Mucosa of rectum (tissue), 2 donors: Measurements from ENCODE around the gene PCBP3.
"Not testable (repeated sequence)": the region's sequence is repeated elsewhere in the genome, so short reads cannot be mapped to it uniquely, and the experiment has no call there.

ENCODE experiments used
- H3K27ac ChIP-seq, 2 donors: one replicate each; pipeline ENCODE4 v1.7.0; 2013; ENCODE audit warnings: inconsistent platforms in 2 of 2, low read depth in 2 of 2, low read length in 2 of 2
- H3K27me3 ChIP-seq, 2 donors: one replicate each; pipeline ENCODE4 v1.7.0; 2013; ENCODE audit warnings: low read length in 2 of 2; ENCODE audit not compliant: control insufficient read depth in 2 of 2, insufficient read depth in 2 of 2
- H3K36me3 ChIP-seq, 2 donors: one replicate each; pipeline ENCODE4 v1.7.0; 2013; ENCODE audit warnings: low read length in 2 of 2; ENCODE audit not compliant: control insufficient read depth in 2 of 2, insufficient read depth in 2 of 2
- H3K4me1 ChIP-seq, 2 donors: one replicate each; pipeline ENCODE4 v1.7.0; 2013; ENCODE audit warnings: low read length in 2 of 2, mild to moderate bottlenecking in 1 of 2; ENCODE audit not compliant: control insufficient read depth in 2 of 2, insufficient read depth in 2 of 2
- H3K4me3 ChIP-seq, 2 donors: one replicate each; pipeline ENCODE4 v1.7.0; 2013; ENCODE audit warnings: low read length in 2 of 2
- H3K9ac ChIP-seq, 2 donors: one replicate each; pipeline ENCODE4 v1.7.0; 2013; ENCODE audit warnings: low read length in 2 of 2, low read depth in 1 of 2, mild to moderate bottlenecking in 1 of 2
- H3K9me3 ChIP-seq, 2 donors: one replicate each; pipeline ENCODE4 v1.7.0; 2013; ENCODE audit warnings: low read length in 2 of 2; ENCODE audit not compliant: control insufficient read depth in 2 of 2
- donor health status: healthy.
- donor health status: Normal muscosa, but diverticular disease.

The PCBP3 gene

DNA sequence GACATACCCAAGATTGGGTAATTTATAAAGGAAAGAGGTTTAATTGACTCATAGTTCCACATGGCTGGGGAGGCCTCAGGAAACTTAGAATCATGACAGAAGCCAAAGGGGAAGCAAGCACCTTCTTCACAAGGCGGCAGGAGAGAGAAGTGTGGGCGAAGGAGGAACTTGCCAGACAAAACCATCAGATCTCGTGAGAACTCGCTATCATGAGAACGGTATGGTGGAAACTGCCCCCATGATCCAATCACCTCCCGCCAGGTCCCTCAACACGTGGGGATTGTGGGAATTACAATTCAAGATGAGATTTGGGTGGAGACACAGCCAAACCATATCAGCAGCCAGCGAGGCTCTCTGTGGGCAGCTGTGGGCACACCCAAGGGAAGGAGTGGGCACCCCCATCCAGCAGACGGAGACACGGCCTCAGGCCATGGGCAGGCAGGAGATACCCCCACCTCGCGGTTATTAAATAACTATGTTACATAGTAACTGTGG is 189.3 kb downstream of the PCBP3 start:
- H3K27me3 ChIP-seq, H3K36me3 ChIP-seq, H3K4me1 ChIP-seq, H3K4me3 ChIP-seq, H3K9ac ChIP-seq, H3K27ac ChIP-seq, H3K9me3 ChIP-seq: not testable (repeated sequence)

DNA sequence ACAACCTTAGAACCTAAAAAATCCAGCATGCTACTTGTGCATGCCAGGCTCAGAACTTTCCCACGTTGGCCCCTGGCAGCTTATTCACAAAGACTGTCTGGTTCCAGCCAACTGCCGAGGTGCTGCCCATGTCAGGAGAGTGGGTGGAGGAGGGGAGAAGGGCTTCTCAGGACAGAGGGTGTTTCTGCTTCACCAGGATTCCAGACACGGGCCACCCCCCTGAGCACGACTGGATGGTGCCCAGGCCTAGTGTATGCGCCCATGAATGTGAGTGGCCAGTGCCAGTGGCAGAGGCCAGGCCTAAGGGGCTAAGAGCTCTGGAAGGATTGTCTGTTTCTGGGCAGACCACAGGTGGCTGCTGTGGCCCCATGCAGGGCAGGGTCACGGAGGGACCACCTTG is 189.9 kb downstream of the PCBP3 start:
- no peak overlapping the region for H3K27ac ChIP-seq
- no peaks in the 10 kb centered on the region for H3K9me3 ChIP-seq
- no peak overlapping the region for H3K4me3 ChIP-seq
- no peak overlapping the region for H3K9ac ChIP-seq
- H3K36me3 ChIP-seq, result no peaks in the 10 kb centered on the region
- H3K4me1 ChIP-seq, result peaks cover 0 to 3% of the 10 kb centered on the region in 2 donors
- H3K27me3 ChIP-seq, result no peaks in the 10 kb centered on the region

DNA sequence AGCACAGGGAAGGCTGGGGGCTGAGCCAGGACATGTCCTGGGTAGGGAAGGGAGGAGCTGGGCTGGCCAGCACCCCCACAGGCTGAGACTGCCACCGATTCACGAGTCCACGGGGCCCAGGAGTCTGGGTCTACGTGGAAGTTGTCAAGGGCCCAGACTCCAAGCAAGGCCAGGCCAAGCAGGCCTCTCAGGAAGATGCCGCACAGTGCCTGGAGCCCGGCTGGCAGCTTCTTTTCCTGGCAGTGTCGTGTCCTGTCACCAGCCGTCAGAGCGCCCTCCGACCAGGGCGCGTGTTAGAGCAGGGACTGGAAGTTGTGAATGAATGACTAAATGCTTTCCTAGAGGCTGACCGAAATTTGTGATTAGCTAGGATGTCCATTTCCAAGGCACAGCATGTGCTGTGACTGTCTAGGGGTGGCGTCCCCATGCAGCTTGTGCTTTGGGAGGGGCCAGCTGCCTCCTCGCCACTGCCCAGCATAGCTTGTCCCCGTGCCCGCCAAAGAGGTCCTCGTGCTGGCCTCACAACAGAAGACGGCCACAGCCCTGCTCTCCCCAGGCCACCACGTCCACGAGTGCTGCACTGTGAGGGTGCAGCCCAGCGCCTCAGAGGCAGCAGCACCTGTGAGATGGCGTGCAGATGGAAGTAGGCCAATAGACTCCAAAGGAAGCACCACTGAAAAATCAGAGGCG is 190.6 kb downstream of the PCBP3 start:
- Histone ChIP-seq H3K27ac (no peak overlapping the region), H3K4me1 (peaks cover 0 to 3% of the 10 kb centered on the region in 2 donors), H3K9ac (no peak overlapping the region), H3K9me3 (no peaks in the 10 kb centered on the region), H3K27me3 (no peaks in the 10 kb centered on the region), H3K36me3 (no peaks in the 10 kb centered on the region), H3K4me3 (no peak overlapping the region)

DNA sequence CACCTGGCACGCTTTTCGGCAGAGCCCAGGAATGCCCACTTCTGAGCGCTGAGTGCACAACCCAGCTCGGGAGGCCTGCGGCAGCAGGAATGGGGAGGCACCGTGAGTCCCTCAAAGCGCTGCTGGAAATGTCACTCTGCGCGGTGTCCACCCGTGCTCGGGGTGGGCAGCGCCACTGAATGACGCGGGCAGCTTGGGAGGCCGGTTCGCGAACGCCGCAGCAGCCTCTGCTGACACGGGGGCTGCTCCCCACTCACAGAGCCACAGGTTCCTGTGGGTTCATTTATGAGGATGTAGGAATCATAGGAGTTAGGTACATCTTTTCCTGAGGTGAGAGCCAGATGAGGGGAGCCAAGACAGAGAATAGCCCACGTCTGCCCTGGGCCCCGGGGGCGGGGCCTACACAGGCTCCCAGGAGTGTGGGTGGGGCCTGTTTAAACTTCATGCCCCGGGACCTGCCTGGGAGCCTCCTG is 191.3 kb downstream of the PCBP3 start:
- Histone ChIP-seq H3K4me1 (peaks cover 0 to 3% of the 10 kb centered on the region in 2 donors), H3K27ac (no peak overlapping the region), H3K9ac (no peak overlapping the region), H3K36me3 (no peaks in the 10 kb centered on the region), H3K27me3 (no peaks in the 10 kb centered on the region), H3K9me3 (no peaks in the 10 kb centered on the region), H3K4me3 (no peak overlapping the region)

DNA sequence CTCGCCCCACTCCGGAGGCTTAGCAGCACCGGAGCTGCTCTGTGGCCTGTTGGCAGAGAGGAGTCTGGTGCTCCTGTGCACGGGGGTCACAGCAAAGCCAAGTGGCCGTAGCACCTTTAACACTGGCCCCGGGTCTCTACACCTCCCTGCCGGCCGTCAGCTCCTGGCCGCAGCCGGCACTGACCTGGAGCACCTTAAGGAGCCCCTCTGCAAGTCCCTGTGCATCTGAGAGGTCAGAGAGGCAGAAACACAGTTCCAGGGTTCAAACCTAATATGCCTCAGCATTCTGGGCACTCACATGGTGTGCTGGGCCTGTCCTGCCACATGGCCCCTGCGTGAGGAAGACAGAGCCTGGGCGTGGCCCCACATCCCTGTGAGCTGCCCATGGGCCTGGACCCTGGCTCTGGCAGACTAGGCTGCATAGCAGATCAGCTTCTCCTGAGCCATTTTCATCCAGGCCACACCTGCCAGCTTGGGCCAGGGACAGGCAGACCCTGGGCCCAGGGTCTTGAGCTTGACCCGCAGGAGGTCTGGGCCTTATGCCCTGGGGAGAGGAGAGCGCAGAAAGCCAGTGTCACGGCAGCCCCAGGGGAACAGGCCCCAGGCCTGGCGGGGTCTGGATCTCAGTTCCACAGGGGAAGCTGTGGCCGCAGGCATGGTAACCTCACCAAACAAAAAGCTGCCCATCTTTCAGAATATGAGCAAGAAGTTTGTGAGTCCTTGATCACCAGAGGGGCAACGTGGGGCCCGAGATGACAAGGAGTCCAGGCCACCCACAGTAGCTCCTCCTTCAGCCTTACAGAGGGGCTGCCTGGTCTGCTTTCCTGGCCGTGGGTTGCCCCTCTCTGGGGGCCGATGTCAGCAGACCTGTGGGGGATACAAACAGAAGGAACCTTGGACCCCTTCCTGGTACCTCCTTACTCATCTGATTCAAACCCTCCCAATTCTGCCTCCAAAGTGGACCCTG is 192.1 kb downstream of the PCBP3 start:
- Histone ChIP-seq H3K9ac (no peak overlapping the region), H3K4me3 (no peak overlapping the region), H3K27me3 (no peaks in the 10 kb centered on the region), H3K9me3 (peaks cover 0 to under 1% of the 10 kb centered on the region in 2 donors), H3K36me3 (no peaks in the 10 kb centered on the region), H3K27ac (no peak overlapping the region), H3K4me1 (peaks cover 0 to 3% of the 10 kb centered on the region in 2 donors)

DNA sequence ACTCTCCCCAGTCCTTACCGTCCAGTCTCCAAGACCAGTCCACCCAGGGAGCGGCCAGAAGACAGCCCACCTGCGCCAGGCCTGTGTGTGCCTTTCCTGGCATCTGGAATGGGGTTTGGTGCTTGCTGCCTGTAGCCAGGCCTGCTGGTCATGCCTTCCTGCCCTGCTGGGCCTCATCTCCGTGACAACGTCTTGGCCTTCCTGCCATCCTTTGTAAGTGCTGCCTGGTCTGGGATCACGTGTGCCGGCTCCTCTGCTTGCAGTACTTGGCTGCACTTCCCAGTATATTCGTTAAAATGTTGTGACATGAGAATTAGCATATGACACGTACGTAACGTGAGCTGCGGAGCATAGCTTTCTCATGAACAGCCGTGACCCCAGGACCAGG is 192.7 kb downstream of the PCBP3 start:
- Histone ChIP-seq H3K4me1 (no peaks in the 10 kb centered on the region), H3K4me3 (no peak overlapping the region), H3K9ac (no peak overlapping the region)

DNA sequence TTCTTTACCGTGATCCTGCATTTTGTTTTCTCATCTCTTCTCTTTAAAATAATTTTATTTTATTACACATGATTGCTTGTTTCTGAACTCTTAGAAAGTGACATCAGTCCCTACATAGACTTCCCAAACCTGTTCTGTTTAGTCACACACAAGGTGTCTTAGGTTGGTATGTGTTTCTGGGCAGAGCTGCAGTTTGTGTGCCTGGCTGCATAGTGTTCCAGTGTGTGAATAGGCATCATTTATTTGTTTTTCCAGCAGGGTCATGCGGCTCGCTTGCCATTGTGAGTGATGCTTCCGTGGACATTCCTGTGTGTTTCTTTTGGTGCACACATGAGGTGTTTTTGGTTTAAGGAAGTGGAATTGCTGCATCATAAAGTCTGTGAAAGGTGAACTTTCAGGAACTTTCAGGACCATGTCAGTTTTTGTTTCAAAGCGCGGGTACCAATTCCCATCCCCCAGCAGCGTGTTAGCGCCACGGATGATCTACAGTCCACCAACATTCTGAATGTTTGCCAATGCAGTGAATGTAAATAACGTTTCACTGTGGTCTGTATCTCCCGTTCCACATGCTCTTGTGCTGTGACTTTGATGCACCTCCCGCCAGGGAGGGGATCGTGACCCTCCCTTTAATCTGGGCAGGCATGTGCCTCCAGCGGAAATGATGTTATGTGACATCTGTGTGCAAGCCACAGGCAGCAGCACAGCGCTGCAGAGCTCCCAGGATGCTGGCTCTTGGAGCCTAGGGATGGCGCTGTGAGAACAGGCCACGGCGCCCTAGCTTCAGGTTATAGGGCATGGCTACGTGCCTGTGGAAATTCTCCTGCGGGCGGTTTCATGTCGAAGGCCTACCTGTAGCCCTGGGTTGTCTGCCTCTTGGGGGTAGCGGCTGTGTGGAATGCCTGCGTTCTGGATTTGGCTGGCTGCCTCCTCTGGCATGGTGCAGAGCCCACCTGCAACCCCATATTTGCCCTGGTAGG is 193.5 kb downstream of the PCBP3 start:
- H3K27ac ChIP-seq, result no peak overlapping the region
- H3K27me3 ChIP-seq, result no peaks in the 10 kb centered on the region
- no peak overlapping the region for H3K4me3 ChIP-seq
- H3K9ac ChIP-seq, result no peak overlapping the region
- no peaks in the 10 kb centered on the region for H3K4me1 ChIP-seq
- no peaks in the 10 kb centered on the region for H3K36me3 ChIP-seq
- peaks cover 0 to 5% of the 10 kb centered on the region in 2 donors for H3K9me3 ChIP-seq

More for the DNA sequence above, 192.7 kb downstream of the PCBP3 start:
- Histone ChIP-seq H3K36me3 (no peaks in the 10 kb centered on the region), H3K27ac (no peak overlapping the region), H3K9me3 (peaks cover 0 to 5% of the 10 kb centered on the region in 2 donors), H3K27me3 (no peaks in the 10 kb centered on the region)

DNA sequence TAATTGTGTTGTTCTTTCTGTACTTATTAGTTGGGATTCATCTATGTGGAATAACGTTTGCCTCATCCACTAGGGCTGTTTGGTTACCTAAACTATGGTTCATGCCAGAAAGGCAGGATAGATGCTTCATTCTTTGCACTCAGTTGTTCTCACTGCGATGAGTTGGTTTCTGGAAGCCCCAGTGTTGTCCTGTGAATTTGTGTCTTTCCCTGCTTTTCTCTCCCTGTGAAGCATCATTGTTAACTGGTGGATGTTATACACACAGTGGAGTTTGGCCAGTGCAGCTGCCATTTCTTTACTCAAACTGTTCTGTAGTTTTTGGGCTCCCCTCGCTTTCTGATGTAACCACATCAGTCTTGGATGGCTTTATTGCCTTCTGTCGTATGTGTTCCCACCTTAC is 194.4 kb downstream of the PCBP3 start:
- no peaks in the 10 kb centered on the region for H3K4me1 ChIP-seq
- no peaks in the 10 kb centered on the region for H3K27me3 ChIP-seq
- no peaks in the 10 kb centered on the region for H3K36me3 ChIP-seq
- no peak overlapping the region for H3K9ac ChIP-seq
- H3K27ac ChIP-seq, result no peak overlapping the region
- peaks cover 0 to 5% of the 10 kb centered on the region in 2 donors for H3K9me3 ChIP-seq
- H3K4me3 ChIP-seq, result no peak overlapping the region

DNA sequence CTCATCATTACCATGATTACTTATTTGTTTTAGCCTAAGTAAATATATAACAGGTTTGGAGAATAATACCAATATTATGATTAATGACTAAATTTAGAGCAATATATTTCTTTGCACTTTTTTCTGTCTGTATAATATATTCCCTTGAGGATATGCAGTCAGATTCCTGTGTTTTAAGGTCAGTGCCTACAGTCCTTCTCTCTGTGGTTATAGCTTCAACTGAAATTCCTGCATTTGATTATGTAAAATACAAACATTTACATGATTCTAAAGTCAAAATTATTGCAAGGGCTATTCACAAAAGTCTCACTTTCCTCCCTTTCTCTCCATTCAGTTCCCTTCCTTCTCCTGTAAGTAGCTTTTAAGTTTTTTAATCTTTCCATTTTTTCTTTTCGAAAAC is 195.1 kb downstream of the PCBP3 start:
- H3K4me3 ChIP-seq, result no peak overlapping the region

More for the DNA sequence above, 195.1 kb downstream of the PCBP3 start:
- Histone ChIP-seq H3K4me1 (no peaks in the 10 kb centered on the region), H3K27ac (no peak overlapping the region), H3K9me3 (peaks cover 0 to 5% of the 10 kb centered on the region in 2 donors), H3K36me3 (no peaks in the 10 kb centered on the region), H3K9ac (no peak overlapping the region), H3K27me3 (no peaks in the 10 kb centered on the region)
